OCI-LY7 (cell line): ENCODE measurements around the gene CYP4A22. TPM values are rescaled to one million over a fixed set of nuclear protein-coding genes. Genes with fewer than 3 reads are reported as not detected.

ENCODE experiments used
- BruUV-seq: library from RNA; stranded (reverse); fragments of 400-500 nt; replicated peaks from 2 replicates; lab custom pipeline; 2021; lab: Mats Ljungman, UMichigan
- CTCF ChIA-PET: fragments of 300-600 bp; sonication (Branson Sonifier 250); formaldehyde crosslinking; loops from one replicate; lab custom pipeline; 2022; ENCODE audit warnings: antibody characterized with exemption; ENCODE audit not compliant: unreplicated experiment; lab: Charles Lee
- POLR2A ChIA-PET: fragments of 300-600 bp; sonication (Branson Sonifier 250); formaldehyde crosslinking; loops from one replicate; lab custom pipeline; 2022; ENCODE audit warnings: antibody characterized with exemption; lab: Charles Lee
- DNase-seq: peaks from one replicate; pipeline ENCODE4 v3.0.0-alpha.2; 2015; ENCODE audit warnings: low spot score
- H2AFZ ChIP-seq: fragments of 200-600 bp; sonication (generic), shearing (Covaris generic); 2 replicates; pipeline ENCODE4 v1.6.1; 2014; ENCODE audit warnings: mild to moderate bottlenecking, antibody characterized with exemption, low read length, moderate library complexity
- H3K27ac ChIP-seq: fragments of 200-600 bp; sonication (generic); 2 replicates; pipeline ENCODE4 v1.5.1; 2014; ENCODE audit warnings: mixed run types, low read depth, mild to moderate bottlenecking, moderate library complexity, low read length, inconsistent platforms; ENCODE audit not compliant: poor library complexity, severe bottlenecking
- H3K36me3 ChIP-seq: fragments of 200-600 bp; sonication (generic); 2 replicates; pipeline ENCODE4 v1.6.1; 2014; ENCODE audit warnings: mild to moderate bottlenecking, antibody characterized with exemption, low read length, moderate library complexity, mixed read lengths; ENCODE audit not compliant: insufficient read depth
- H3K4me1 ChIP-seq: fragments of 200-600 bp; sonication (generic); 2 replicates; pipeline ENCODE4 v1.5.1; 2014; ENCODE audit warnings: mild to moderate bottlenecking, low read length; ENCODE audit not compliant: insufficient read depth, poor library complexity, severe bottlenecking
- H3K4me2 ChIP-seq: fragments of 200-600 bp; sonication (generic); 2 replicates; pipeline ENCODE4 v1.6.1; 2014; ENCODE audit warnings: mild to moderate bottlenecking, low read length
- H3K4me3 ChIP-seq: fragments of 200-600 bp; sonication (generic); 2 replicates; pipeline ENCODE4 v1.5.1; 2014; ENCODE audit warnings: mild to moderate bottlenecking, low read depth, low read length; ENCODE audit not compliant: poor library complexity, severe bottlenecking
- H3K79me2 ChIP-seq: fragments of 200-600 bp; sonication (generic); 2 replicates; pipeline ENCODE4 v1.6.1; 2016; ENCODE audit warnings: low read depth, mild to moderate bottlenecking, low read length, moderate library complexity, mixed read lengths; ENCODE audit not compliant: insufficient read depth
- H3K9me2 ChIP-seq: fragments of 200-600 bp; sonication (generic); 2 replicates; pipeline ENCODE4 v1.6.1; 2016; ENCODE audit warnings: mild to moderate bottlenecking, low read length, mixed read lengths; ENCODE audit not compliant: insufficient read depth
- H3K9me3 ChIP-seq: fragments of 200-600 bp; sonication (generic); 2 replicates; pipeline ENCODE4 v1.6.1; 2014; ENCODE audit warnings: mild to moderate bottlenecking, mixed run types, low read length, mixed read lengths
- H4K20me1 ChIP-seq: fragments of 200-600 bp; sonication (generic); 2 replicates; pipeline ENCODE4 v1.6.1; 2014; ENCODE audit warnings: mild to moderate bottlenecking, antibody characterized with exemption, low read length, moderate library complexity, mixed read lengths; ENCODE audit not compliant: insufficient read depth
- CTCF ChIP-seq: fragments of 200-600 bp; sonication (generic); conservative IDR thresholded peaks from 2 replicates; pipeline ENCODE4 v1.5.1; 2014; ENCODE audit warnings: mild to moderate bottlenecking, antibody characterized with exemption, low read length, moderate library complexity, mixed read lengths
- EZH2phosphoT487 ChIP-seq: fragments of 200-600 bp; sonication (generic); IDR thresholded peaks from 2 replicates; pipeline ENCODE4 v1.6.1; 2018; ENCODE audit warnings: low read depth, borderline replicate concordance, mild to moderate bottlenecking, mixed run types, antibody characterized with exemption, low read length, moderate library complexity, mixed read lengths
- intact Hi-C: fragments of 100-400 bp; cut with micrococcal nuclease; formaldehyde crosslinking; loops from one replicate; pipeline ENCODE4 v1.10.0; 2022; ENCODE audit not compliant: unreplicated experiment
- total RNA-seq, 2 experiments: library from RNA; depleted of rRNA in 1 of 2; stranded (reverse); fragments of >200 nt in 1 of 2; shearing (Covaris generic) in 1 of 2; gene quantifications; 2 replicates each; pipeline ENCODE4 v1.2.3, GENCODE V29; 2014 to 2022

The CYP4A22 gene
- total RNA-seq, 2 experiments from 2014 or later = not detected

- Histone ChIP-seq H3K4me2 (no peak overlapping the region), H3K27ac (no peak overlapping the region), H4K20me1 (no peaks in the 10 kb centered on the region), H2AFZ (no peak overlapping the region), H3K4me3 (no peak overlapping the region), H3K9me3 (no peaks in the 10 kb centered on the region), H3K4me1 (no peaks in the 10 kb centered on the region), H3K9me2 (no peaks in the 10 kb centered on the region), H3K36me3 (no peaks in the 10 kb centered on the region), H3K79me2 (no peaks in the 10 kb centered on the region)
- no peak for DNase-seq
- POLR2A ChIA-PET = interaction anchor here (0.5 to 0.6 kb wide), 2 partner anchors 25 to 56 kb away, joined by 3 read pairs; no protein-coding TSS in a partner anchor
- intact Hi-C loops = no loop called here
- BruUV-seq = no TSS peak
- CTCF ChIA-PET = no interaction called here
- TF ChIP-seq CTCF = no peak
- no peak for TF ChIP-seq EZH2phosphoT487
Observed at GRCh38 chr1:47184822-47185677, 47.8 kb downstream of the CYP4A22 start.

- Histone ChIP-seq H3K36me3 (no peaks in the 10 kb centered on the region), H3K27ac (no peak overlapping the region), H3K79me2 (no peaks in the 10 kb centered on the region), H2AFZ (no peak overlapping the region), H3K4me2 (no peak overlapping the region), H3K4me3 (no peak overlapping the region), H4K20me1 (no peaks in the 10 kb centered on the region), H3K9me3 (no peaks in the 10 kb centered on the region), H3K4me1 (no peaks in the 10 kb centered on the region), H3K9me2 (no peaks in the 10 kb centered on the region)
- TF ChIP-seq CTCF = no peak
- TF ChIP-seq EZH2phosphoT487 = no peak
- intact Hi-C loops = no loop called here
- POLR2A ChIA-PET = no interaction called here
- BruUV-seq = no TSS peak
- no peak for DNase-seq
- CTCF ChIA-PET = no interaction called here
Observed at GRCh38 chr1:47186267-47187185, 49.3 kb downstream of the CYP4A22 start.
